Trophoblast cell (in vitro differentiated cells and primary cell): ENCODE data around the gene IPCEF1.
"Not testable (repeated sequence)": the region's sequence is repeated elsewhere in the genome, so short reads cannot be mapped to it uniquely, and the experiment has no call there.

Source experiments
- DNase-seq, 2 donors: peaks; one replicate each; pipeline ENCODE4 v3.0.0-alpha.2; 2016
- H2AFZ ChIP-seq: 2 replicates; pipeline ENCODE4 v1.6.1; 2013; ENCODE audit warnings: low read length, moderate library complexity, mild to moderate bottlenecking; ENCODE audit not compliant: insufficient read depth, poor library complexity
- H2AK5ac ChIP-seq: 2 replicates; pipeline ENCODE4 v1.6.1; 2013; ENCODE audit warnings: mild to moderate bottlenecking, low read length
- H2BK120ac ChIP-seq: 2 replicates; pipeline ENCODE4 v1.6.1; 2013; ENCODE audit warnings: low read length, mild to moderate bottlenecking, moderate library complexity; ENCODE audit not compliant: insufficient read depth, poor library complexity
- H2BK12ac ChIP-seq: 2 replicates; pipeline ENCODE4 v1.6.1; 2013; ENCODE audit warnings: mild to moderate bottlenecking, low read length, moderate library complexity
- H2BK5ac ChIP-seq: 2 replicates; pipeline ENCODE4 v1.6.1; 2013; ENCODE audit warnings: low read length, low read depth, moderate library complexity, mild to moderate bottlenecking; ENCODE audit not compliant: poor library complexity
- H3K14ac ChIP-seq: 2 replicates; pipeline ENCODE4 v1.6.1; 2013; ENCODE audit warnings: mild to moderate bottlenecking, low read length
- H3K18ac ChIP-seq: 2 replicates; pipeline ENCODE4 v1.6.1; 2013; ENCODE audit warnings: mild to moderate bottlenecking, low read length
- H3K23ac ChIP-seq: 2 replicates; pipeline ENCODE4 v1.6.1; 2013; ENCODE audit warnings: low read length
- H3K27ac ChIP-seq: 2 replicates; pipeline ENCODE4 v1.5.1; 2013; ENCODE audit warnings: low read depth, mild to moderate bottlenecking, inconsistent platforms, low read length, moderate library complexity
- H3K27me3 ChIP-seq: 2 replicates; pipeline ENCODE4 v1.6.1; 2013; ENCODE audit warnings: inconsistent platforms, mild to moderate bottlenecking, low read length, moderate library complexity; ENCODE audit not compliant: insufficient read depth
- H3K36me3 ChIP-seq, 2 experiments: 1 replicate in 1 of 2; 2 replicates in 1 of 2; pipeline ENCODE4 v1.6.1; 2013; ENCODE audit warnings: low read length in 2 of 2, mild to moderate bottlenecking in 2 of 2, moderate library complexity in 1 of 2; ENCODE audit not compliant: insufficient read depth in 2 of 2, control insufficient read depth in 1 of 2
- H3K4ac ChIP-seq: 2 replicates; pipeline ENCODE4 v1.6.1; 2013; ENCODE audit warnings: low read depth, mild to moderate bottlenecking, low read length, moderate library complexity
- H3K4me1 ChIP-seq, 2 experiments: 1 replicate in 1 of 2; 2 replicates in 1 of 2; pipeline ENCODE4 v1.6.1; 2013; ENCODE audit warnings: low read length in 2 of 2, mild to moderate bottlenecking in 2 of 2, moderate library complexity in 1 of 2; ENCODE audit not compliant: insufficient read depth in 2 of 2, control insufficient read depth in 1 of 2
- H3K4me2 ChIP-seq: 2 replicates; pipeline ENCODE4 v1.6.1; 2013; ENCODE audit warnings: inconsistent platforms, mild to moderate bottlenecking, low read length, moderate library complexity
- H3K4me3 ChIP-seq: 2 replicates; pipeline ENCODE4 v1.5.1; 2013; ENCODE audit warnings: mild to moderate bottlenecking, low read depth, low read length, inconsistent platforms
- H3K79me1 ChIP-seq: one replicate; pipeline ENCODE4 v1.6.1; 2013; ENCODE audit warnings: low read length
- H3K79me2 ChIP-seq: 2 replicates; pipeline ENCODE4 v1.6.1; 2013; ENCODE audit warnings: low read length, mild to moderate bottlenecking; ENCODE audit not compliant: control insufficient read depth, insufficient read depth, poor library complexity
- H3K9ac ChIP-seq: 2 replicates; pipeline ENCODE4 v1.6.1; 2013; ENCODE audit warnings: mild to moderate bottlenecking, low read length
- H3K9me3 ChIP-seq: 2 replicates; pipeline ENCODE4 v1.6.1; 2013; ENCODE audit warnings: low read depth, mild to moderate bottlenecking, control low read depth, inconsistent platforms, low read length; ENCODE audit not compliant: insufficient read depth
- H4K12ac ChIP-seq: 2 replicates; pipeline ENCODE4 v1.6.1; 2013; ENCODE audit warnings: low read depth, mild to moderate bottlenecking, low read length, moderate library complexity
- H4K8ac ChIP-seq: 2 replicates; pipeline ENCODE4 v1.6.1; 2013; ENCODE audit warnings: low read depth, mild to moderate bottlenecking, low read length, moderate library complexity
- H4K91ac ChIP-seq: one replicate; pipeline ENCODE4 v1.6.1; 2013; ENCODE audit warnings: low read depth, mild to moderate bottlenecking, low read length, moderate library complexity
- WGBS: extraction: QIAGEN DNeasy Blood & Tissue Kit; methylation state at CpG from one replicate; pipeline ENCODE4 v1.1.7; 2013; ENCODE audit warnings: missing lambda C conversion rate; ENCODE audit not compliant: insufficient read length, insufficient coverage; ENCODE audit errors: extremely low coverage; 5-methylcytosine and 5-hydroxymethylcytosine counted together

The IPCEF1 gene

DNA sequence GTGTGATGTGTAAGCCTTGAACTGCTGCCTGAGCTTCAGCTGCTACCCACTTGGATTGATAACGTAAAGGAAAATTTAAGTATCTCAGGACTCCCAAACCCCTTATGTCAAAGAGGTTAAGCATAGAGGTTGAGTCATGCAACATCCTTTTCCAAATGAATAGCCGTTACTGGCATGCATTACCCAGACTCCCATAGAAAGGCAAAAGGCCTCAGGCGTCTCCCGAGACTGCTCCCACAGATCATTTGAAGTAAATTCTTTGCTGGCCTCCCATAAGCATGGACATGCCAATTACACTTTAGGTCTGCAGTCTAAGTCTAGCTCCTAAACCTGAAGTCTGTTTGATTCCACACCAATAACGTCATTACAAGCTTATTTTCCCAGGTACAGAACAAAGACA, 14.7 kb downstream of the IPCEF1 start:
- Histone ChIP-seq H2AK5ac (no peak overlapping the region), H3K79me2 (peaks cover 2% of the 10 kb centered on the region), H3K18ac (no peak overlapping the region), H4K8ac (no peak overlapping the region), H4K91ac (no peak overlapping the region), H3K23ac (no peak overlapping the region), H3K27me3 (no peaks in the 10 kb centered on the region), H3K9me3 (no peaks in the 10 kb centered on the region), H3K36me3 (no peaks in the 10 kb centered on the region), H3K14ac (no peak overlapping the region), H2BK12ac (no peak overlapping the region), H3K9ac (no peak overlapping the region), H2BK120ac (no peak overlapping the region), H2AFZ (no peak overlapping the region), H3K79me1 (peaks cover 8% of the 10 kb centered on the region), H4K12ac (no peak overlapping the region), H3K4ac (no peak overlapping the region), H3K4me2 (no peak overlapping the region), H3K27ac (no peak overlapping the region), H2BK5ac (no peak overlapping the region), H3K4me3 (no peak overlapping the region), H3K4me1 (peaks cover 6 to 9% of the 10 kb centered on the region in 2 experiments)
- DNase-seq: no peak
- WGBS: no CpG with 5 or more reads among the region's 5 CpGs

DNA sequence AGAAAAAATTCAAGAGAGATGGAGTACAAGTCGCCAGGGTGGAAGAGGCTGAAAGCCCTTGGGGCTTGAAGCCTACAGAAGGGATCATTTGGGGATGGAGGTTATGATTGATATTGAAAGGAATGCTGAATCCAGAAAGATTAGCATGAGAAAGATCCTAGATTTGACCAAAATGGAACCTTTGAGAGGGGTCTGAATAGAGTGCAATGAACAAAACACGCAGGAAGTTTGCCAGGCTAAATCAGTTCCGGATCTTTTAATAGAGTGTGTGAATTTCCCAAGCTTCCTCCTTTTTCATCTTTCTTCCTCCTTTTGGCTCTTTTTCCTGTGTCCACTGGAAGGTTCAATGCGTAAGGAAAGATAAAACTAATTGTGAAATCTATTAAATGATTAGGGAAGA, 15.3 kb downstream of the IPCEF1 start:
- Histone ChIP-seq H2BK12ac (no peak overlapping the region), H3K79me1 (peaks cover 8% of the 10 kb centered on the region), H3K4me3 (no peak overlapping the region), H4K91ac (no peak overlapping the region), H4K8ac (no peak overlapping the region), H3K79me2 (peaks cover 2% of the 10 kb centered on the region), H2AK5ac (no peak overlapping the region), H3K27ac (no peak overlapping the region), H3K9ac (no peak overlapping the region), H3K4me2 (no peak overlapping the region), H3K23ac (no peak overlapping the region), H2AFZ (no peak overlapping the region), H3K14ac (no peak overlapping the region), H2BK120ac (no peak overlapping the region), H3K9me3 (no peaks in the 10 kb centered on the region), H3K4me1 (peaks cover 6 to 9% of the 10 kb centered on the region in 2 experiments), H2BK5ac (no peak overlapping the region), H3K4ac (no peak overlapping the region), H3K27me3 (no peaks in the 10 kb centered on the region), H3K18ac (no peak overlapping the region), H4K12ac (no peak overlapping the region), H3K36me3 (no peaks in the 10 kb centered on the region)
- no CpG with 5 or more reads among the region's 4 CpGs for WGBS
- DNase-seq: no peak

DNA sequence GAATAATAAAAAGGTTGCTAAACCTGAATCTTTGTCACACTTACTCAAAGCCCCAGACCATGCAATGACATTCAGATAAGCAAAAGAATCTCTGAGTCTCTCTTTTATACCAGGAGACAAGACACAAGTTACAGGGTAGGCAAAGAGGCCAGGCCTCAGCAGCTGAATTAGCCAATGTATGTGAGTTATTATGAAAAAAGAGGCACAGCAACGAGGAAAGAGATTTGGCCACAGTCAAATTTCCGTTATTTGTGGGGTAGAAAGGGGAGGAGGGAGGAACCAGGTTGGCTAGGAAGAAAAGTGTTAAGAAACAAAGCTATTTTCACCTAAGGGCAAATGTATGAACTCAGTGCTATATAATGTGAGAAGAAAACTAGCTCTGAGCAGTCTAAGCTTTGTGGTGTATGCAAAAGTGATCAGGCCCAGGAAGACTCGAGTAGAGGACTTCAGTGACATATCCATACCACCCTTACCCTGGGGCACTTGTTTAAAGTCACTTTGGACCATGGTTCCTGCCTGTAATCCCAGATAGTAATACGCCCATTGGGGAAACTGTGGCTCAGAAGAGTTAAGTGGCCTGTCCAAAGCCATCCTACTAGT, 19.1 kb downstream of the IPCEF1 start:
- DNase-seq: peak; percentile 19 to 71
- no peak overlapping the region for H3K27ac ChIP-seq
- H3K36me3 ChIP-seq: no peaks in the 10 kb centered on the region
- H3K4ac ChIP-seq: no peak overlapping the region
- H4K8ac ChIP-seq: no peak overlapping the region
- H3K4me3 ChIP-seq: no peak overlapping the region
- H3K27me3 ChIP-seq: no peaks in the 10 kb centered on the region
- H3K14ac ChIP-seq: no peak overlapping the region
- no peak overlapping the region for H2AK5ac ChIP-seq
- H2BK120ac ChIP-seq: no peak overlapping the region
- no peak overlapping the region for H2BK5ac ChIP-seq
- H2BK12ac ChIP-seq: no peak overlapping the region
- peaks cover under 1% of the 10 kb centered on the region for H3K79me1 ChIP-seq
- H3K4me1 ChIP-seq: peaks cover 2 to 3% of the 10 kb centered on the region in 2 experiments
- no peak overlapping the region for H3K23ac ChIP-seq
- H3K9ac ChIP-seq: no peak overlapping the region
- peaks cover 2% of the 10 kb centered on the region for H3K79me2 ChIP-seq
- H3K18ac ChIP-seq: no peak overlapping the region
- H2AFZ ChIP-seq: no peak overlapping the region
- no peak overlapping the region for H4K91ac ChIP-seq
- no peak overlapping the region for H3K4me2 ChIP-seq
- no CpG with 5 or more reads among the region's 4 CpGs for WGBS
- no peak overlapping the region for H4K12ac ChIP-seq
- no peaks in the 10 kb centered on the region for H3K9me3 ChIP-seq

DNA sequence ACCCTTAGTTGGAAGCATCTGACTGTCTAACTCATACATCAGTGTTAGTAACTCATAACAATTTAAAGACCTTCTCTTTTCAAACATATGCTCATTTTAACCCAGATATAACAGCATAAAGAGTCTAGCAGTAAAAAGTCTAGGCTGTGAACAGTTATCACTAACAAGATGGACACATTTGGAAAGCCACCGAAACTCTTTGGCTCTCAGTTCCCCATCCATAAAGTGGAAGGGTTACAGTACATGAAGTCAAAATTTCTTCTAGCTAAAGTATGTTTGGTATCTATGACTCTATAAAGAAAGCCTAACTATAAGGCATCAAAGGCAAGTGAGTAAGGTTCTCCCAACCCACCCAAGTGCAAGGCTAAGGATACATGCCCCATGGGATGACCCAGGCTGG, 22.5 kb downstream of the IPCEF1 start:
- H4K12ac ChIP-seq, H3K9ac ChIP-seq, H3K27ac ChIP-seq, DNase-seq, H4K8ac ChIP-seq, H3K9me3 ChIP-seq, H3K4ac ChIP-seq, H3K36me3 ChIP-seq, H3K23ac ChIP-seq, H3K14ac ChIP-seq, H2BK12ac ChIP-seq, H3K4me3 ChIP-seq, H2AK5ac ChIP-seq, H3K4me2 ChIP-seq, H3K18ac ChIP-seq, H4K91ac ChIP-seq, H3K79me2 ChIP-seq, H3K27me3 ChIP-seq, H2AFZ ChIP-seq, H3K4me1 ChIP-seq, H3K79me1 ChIP-seq, H2BK120ac ChIP-seq, H2BK5ac ChIP-seq: not testable (repeated sequence)
- WGBS: no CpG with 5 or more reads among the region's 1 CpG
